ENCODE measurements around the gene CDRT4.

DNA sequence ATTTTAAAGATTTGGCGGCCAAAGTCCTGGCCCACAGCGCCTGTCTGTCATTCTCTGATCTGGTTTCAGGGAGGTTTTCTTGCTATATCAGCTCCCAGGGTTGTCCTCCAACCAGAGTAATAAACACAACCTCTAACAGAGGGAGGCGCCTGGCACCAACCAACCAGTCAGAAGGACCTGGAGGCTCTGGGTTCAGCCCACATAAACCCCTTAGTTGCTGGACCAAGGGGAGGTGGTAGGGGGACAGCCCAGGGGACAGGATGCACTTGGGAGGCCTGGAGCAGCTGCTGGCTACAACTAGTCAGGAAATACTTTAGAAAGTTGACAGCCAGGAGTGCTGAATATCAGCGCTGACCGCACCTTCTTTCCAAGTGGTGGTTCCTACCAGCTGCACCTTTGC is 41.7 kb upstream of the CDRT4 start:
- TF ChIP-seq, protein P1, sequence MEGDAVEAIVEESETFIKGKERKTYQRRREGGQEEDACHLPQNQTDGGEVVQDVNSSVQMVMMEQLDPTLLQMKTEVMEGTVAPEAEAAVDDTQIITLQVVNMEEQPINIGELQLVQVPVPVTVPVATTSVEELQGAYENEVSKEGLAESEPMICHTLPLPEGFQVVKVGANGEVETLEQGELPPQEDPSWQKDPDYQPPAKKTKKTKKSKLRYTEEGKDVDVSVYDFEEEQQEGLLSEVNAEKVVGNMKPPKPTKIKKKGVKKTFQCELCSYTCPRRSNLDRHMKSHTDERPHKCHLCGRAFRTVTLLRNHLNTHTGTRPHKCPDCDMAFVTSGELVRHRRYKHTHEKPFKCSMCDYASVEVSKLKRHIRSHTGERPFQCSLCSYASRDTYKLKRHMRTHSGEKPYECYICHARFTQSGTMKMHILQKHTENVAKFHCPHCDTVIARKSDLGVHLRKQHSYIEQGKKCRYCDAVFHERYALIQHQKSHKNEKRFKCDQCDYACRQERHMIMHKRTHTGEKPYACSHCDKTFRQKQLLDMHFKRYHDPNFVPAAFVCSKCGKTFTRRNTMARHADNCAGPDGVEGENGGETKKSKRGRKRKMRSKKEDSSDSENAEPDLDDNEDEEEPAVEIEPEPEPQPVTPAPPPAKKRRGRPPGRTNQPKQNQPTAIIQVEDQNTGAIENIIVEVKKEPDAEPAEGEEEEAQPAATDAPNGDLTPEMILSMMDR (IDR thresholded peaks at IDR 0.05), result no peak
- no peak for TF ChIP-seq POLR2A (IDR thresholded peaks at IDR 0.05)

Data from thyroid gland (tissue), 4 donors.